ENCODE results near the gene GNA14.
"Not testable (repeated sequence)": the region's sequence is repeated elsewhere in the genome, so short reads cannot be mapped to it uniquely, and the experiment has no call there.

GNA14 gene

DNA sequence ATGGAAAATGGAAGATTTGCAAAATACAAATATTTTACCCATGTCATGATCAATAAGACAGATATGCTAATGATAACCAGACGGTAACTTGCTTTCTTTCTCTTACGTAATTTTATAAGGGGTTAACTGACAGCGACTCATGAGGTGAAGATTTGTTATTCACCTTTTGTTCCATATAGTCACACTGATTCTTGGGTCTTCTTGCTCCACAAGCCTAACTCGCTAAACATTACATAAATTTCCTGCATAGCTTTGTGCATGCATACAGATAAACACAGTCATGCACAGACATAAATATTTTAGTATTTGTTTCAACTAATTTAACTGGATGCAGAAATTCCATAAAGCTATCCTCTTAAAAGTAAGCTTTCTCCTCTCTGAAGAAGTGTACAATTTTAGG is 244.9 kb downstream of the GNA14 start:
- no peak for DNase-seq (ENCODE audit: low read depth, low spot score)

DNA sequence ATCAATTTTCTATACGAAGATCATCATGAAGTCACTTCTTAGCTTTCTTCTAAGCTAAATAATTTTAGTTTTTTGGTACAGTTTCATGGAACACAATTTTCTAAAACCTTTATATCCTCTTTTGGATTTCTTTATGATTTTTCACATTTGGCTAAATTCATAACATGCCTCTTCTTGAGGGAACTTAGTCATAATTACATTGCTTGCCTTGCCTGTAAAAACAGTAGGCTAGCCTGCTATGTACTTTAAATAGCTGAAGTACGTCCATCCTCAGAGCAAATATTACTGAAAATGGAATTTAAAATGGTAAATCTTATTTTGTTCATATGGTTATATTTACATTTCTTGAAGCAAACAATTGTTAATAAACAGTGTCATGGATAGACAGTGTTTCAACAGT is 245.8 kb downstream of the GNA14 start:
- no peak for DNase-seq (ENCODE audit: low read depth, low spot score)

GRCh38 chr9:77399964-77400363 is 248.2 kb downstream of the GNA14 start:
- no peak for DNase-seq (ENCODE audit: low read depth, low spot score)

- not testable (repeated sequence) for DNase-seq (ENCODE audit: low read depth, low spot score)
Measured at GRCh38 chr9:77398581-77398980, 249.5 kb downstream of the GNA14 start.

DNA sequence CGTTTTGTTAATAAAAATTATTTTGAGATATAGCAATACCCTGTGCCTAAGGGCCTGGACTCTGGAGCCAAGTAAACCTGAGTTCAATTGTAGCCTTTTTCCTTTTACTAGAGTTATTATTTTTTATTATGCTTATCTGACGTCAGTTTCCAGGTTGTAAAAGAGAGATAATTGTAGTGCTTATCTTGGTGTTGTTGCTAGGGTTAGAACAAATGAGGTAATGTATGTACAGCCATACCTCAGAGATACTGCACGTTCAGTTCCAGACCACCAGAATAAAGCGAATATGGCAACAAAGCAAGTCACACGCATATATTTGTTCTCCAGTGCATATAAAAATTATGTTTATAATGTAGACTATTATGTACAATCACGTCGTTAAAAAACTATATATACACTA is 255.8 kb downstream of the GNA14 start:
- DNase-seq (ENCODE audit: low read depth, low spot score), result no peak

DNA sequence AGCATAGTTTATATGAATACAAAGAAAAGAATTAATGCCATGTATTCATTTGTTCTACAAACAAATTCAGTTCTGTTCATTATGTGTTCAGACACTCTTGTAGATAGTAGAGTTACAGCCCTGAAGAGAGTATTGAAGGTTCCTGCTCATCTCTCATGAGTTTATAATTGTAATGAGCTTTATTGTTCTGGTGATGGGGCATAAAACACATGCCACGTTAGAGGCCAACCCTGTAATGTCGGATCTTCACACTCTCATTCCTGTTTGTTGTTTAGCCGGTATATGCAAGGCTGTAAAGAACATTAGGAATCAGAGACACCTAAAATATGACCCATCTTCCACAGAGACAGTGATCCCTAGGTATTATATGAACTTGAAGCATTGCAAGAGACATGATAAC is 256.3 kb downstream of the GNA14 start:
- DNase-seq (ENCODE audit: low read depth, low spot score), result no peak

DNA sequence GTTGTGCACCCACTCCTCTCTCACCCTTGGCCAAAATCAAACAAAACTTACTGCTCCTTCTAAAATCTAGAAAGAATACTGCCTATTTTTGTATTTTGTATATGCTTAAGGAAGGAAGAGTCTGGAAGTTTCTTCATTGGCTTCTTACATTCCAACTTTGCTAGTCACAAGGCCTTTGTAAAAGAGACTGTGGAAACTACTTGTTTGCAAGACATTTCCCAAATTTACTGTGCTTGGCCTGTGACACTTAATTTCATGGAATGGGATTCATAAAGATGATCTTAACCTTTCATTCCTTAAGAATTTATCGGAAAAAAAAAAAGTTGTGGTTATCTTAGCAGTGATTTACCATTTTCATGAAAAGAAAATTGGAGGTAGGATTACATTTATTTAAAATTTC is 261.9 kb downstream of the GNA14 start:
- DNase-seq (ENCODE audit: low read depth, low spot score), result no peak

GRCh38 chr9:77384406-77384805 is 263.7 kb downstream of the GNA14 start:
- DNase-seq (ENCODE audit: low read depth, low spot score), result no peak

GRCh38 chr9:77375956-77376532 is 272.1 kb downstream of the GNA14 start:
- no peak for DNase-seq (ENCODE audit: low read depth, low spot score)

- DNase-seq (ENCODE audit: low read depth, low spot score), result no peak
Measured at GRCh38 chr9:77374266-77374665, 273.9 kb downstream of the GNA14 start.
